H9 (cell line): ENCODE results near the gene CHMP4B. TPM values are rescaled to one million over a fixed set of nuclear protein-coding genes. Genes with fewer than 3 reads are reported as not detected.

ENCODE experiments used
- DNase-seq: peaks from one replicate; pipeline ENCODE4 v3.0.0-alpha.2; 2017
- H2AFZ ChIP-seq: one replicate; pipeline ENCODE4 v1.6.1; 2013; ENCODE audit warnings: mild to moderate bottlenecking, low read length, control low read depth, moderate library complexity
- H2AK5ac ChIP-seq: 2 replicates; pipeline ENCODE4 v1.6.1; 2013; ENCODE audit warnings: low read length, control low read depth, mixed read lengths; ENCODE audit not compliant: insufficient read length
- H2BK120ac ChIP-seq: one replicate; pipeline ENCODE4 v1.6.1; 2013; ENCODE audit warnings: low read depth, mild to moderate bottlenecking, low read length, control low read depth, inconsistent platforms; ENCODE audit not compliant: poor library complexity, severe bottlenecking
- H2BK12ac ChIP-seq: 2 replicates; pipeline ENCODE4 v1.6.1; 2013; ENCODE audit warnings: low read length, control low read depth, mixed read lengths, low read depth; ENCODE audit not compliant: insufficient read length
- H2BK15ac ChIP-seq: 2 replicates; pipeline ENCODE4 v1.6.1; 2013; ENCODE audit warnings: low read depth, low read length, control low read depth
- H2BK20ac ChIP-seq: one replicate; pipeline ENCODE4 v1.6.1; 2013; ENCODE audit warnings: low read depth, mild to moderate bottlenecking, low read length, control low read depth, inconsistent platforms; ENCODE audit not compliant: poor library complexity, severe bottlenecking
- H2BK5ac ChIP-seq: 2 replicates; pipeline ENCODE4 v1.6.1; 2013; ENCODE audit warnings: low read length, control low read depth, mixed read lengths; ENCODE audit not compliant: insufficient read length
- H3K14ac ChIP-seq: 2 replicates; pipeline ENCODE4 v1.6.1; 2013; ENCODE audit warnings: low read length, control low read depth; ENCODE audit not compliant: insufficient read depth
- H3K18ac ChIP-seq: 2 replicates; pipeline ENCODE4 v1.6.1; 2013; ENCODE audit warnings: low read depth, mild to moderate bottlenecking, mixed read lengths, low read length, control low read depth; ENCODE audit not compliant: insufficient read length
- H3K23ac ChIP-seq: 2 replicates; pipeline ENCODE4 v1.6.1; 2013; ENCODE audit warnings: low read length, control low read depth, mixed read lengths, low read depth; ENCODE audit not compliant: insufficient read length
- H3K23me2 ChIP-seq: 2 replicates; pipeline ENCODE4 v1.6.1; 2013; ENCODE audit warnings: low read depth, mild to moderate bottlenecking, mixed read lengths, low read length, control low read depth; ENCODE audit not compliant: insufficient read length, poor library complexity, severe bottlenecking
- H3K27ac ChIP-seq: 2 replicates; pipeline ENCODE4 v1.5.1; 2013; ENCODE audit warnings: low read length, control low read depth, mixed read lengths, low read depth; ENCODE audit not compliant: insufficient read length
- H3K27me3 ChIP-seq: 2 replicates; pipeline ENCODE4 v1.6.1; 2013; ENCODE audit warnings: low read length, control low read depth, inconsistent platforms; ENCODE audit not compliant: insufficient read depth
- H3K4ac ChIP-seq: 2 replicates; pipeline ENCODE4 v1.6.1; 2013; ENCODE audit warnings: low read depth, mild to moderate bottlenecking, control low read depth, inconsistent platforms, low read length, moderate library complexity
- H3K4me1 ChIP-seq: 2 replicates; pipeline ENCODE4 v1.6.1; 2013; ENCODE audit warnings: low read length, control low read depth, inconsistent platforms; ENCODE audit not compliant: insufficient read depth
- H3K4me2 ChIP-seq: 2 replicates; pipeline ENCODE4 v1.6.1; 2013; ENCODE audit warnings: low read length, control low read depth, mixed read lengths; ENCODE audit not compliant: insufficient read length, insufficient read depth
- H3K56ac ChIP-seq: 2 replicates; pipeline ENCODE4 v1.6.1; 2013; ENCODE audit warnings: low read depth, mild to moderate bottlenecking, mixed read lengths, low read length, control low read depth; ENCODE audit not compliant: insufficient read length
- H3K79me1 ChIP-seq: 2 replicates; pipeline ENCODE4 v1.6.1; 2013; ENCODE audit warnings: low read depth, mild to moderate bottlenecking, moderate library complexity, low read length, control low read depth, inconsistent platforms; ENCODE audit not compliant: insufficient read depth, poor library complexity, severe bottlenecking
- H3K79me2 ChIP-seq: 2 replicates; pipeline ENCODE4 v1.6.1; 2013; ENCODE audit warnings: low read length, control low read depth, inconsistent platforms; ENCODE audit not compliant: insufficient read depth
- H3K9ac ChIP-seq: 2 replicates; pipeline ENCODE4 v1.6.1; 2013; ENCODE audit warnings: low read length, control low read depth, mixed read lengths; ENCODE audit not compliant: insufficient read length; ENCODE audit errors: extremely low read depth
- H3K9me3 ChIP-seq: one replicate; pipeline ENCODE4 v1.6.1; 2013; ENCODE audit warnings: low read depth, low read length, inconsistent platforms; ENCODE audit not compliant: control insufficient read depth
- H3T11ph ChIP-seq: one replicate; pipeline ENCODE4 v1.6.1; 2013; ENCODE audit warnings: mild to moderate bottlenecking, low read length, control low read depth, inconsistent platforms
- H4K20me1 ChIP-seq: one replicate; pipeline ENCODE4 v1.6.1; 2013; ENCODE audit not compliant: control insufficient read depth, insufficient read length, insufficient read depth
- H4K5ac ChIP-seq: 2 replicates; pipeline ENCODE4 v1.6.1; 2013; ENCODE audit warnings: low read depth, mild to moderate bottlenecking, mixed read lengths, low read length, control low read depth; ENCODE audit not compliant: insufficient read length
- H4K8ac ChIP-seq: replicated peaks from 2 replicates; pipeline ENCODE4 v1.6.1; 2013; ENCODE audit warnings: low read length, control low read depth, mixed read lengths, low read depth; ENCODE audit not compliant: insufficient read length
- H4K91ac ChIP-seq: 2 replicates; pipeline ENCODE4 v1.6.1; 2013; ENCODE audit warnings: low read depth, mild to moderate bottlenecking, moderate library complexity, mixed read lengths, low read length, control low read depth; ENCODE audit not compliant: insufficient read length
- H3K27ac Mint-ChIP-seq, 3 experiments: 2 replicates in 2 of 3; 3 replicates in 1 of 3; pipeline ENCODE4 v1.8.0; 2020 to 2021; ENCODE audit warnings: mixed read lengths in 3 of 3, mild to moderate bottlenecking in 1 of 3, moderate library complexity in 1 of 3
- H3K27me3 Mint-ChIP-seq: 2 replicates; pipeline ENCODE4 v1.8.0; 2021; ENCODE audit warnings: low read depth, mild to moderate bottlenecking, moderate library complexity, mixed read lengths
- H3K36me3 Mint-ChIP-seq, 3 experiments: 2 replicates in 2 of 3; 3 replicates in 1 of 3; pipeline ENCODE4 v1.8.0; 2020 to 2021; ENCODE audit warnings: low read depth in 3 of 3, mixed read lengths in 3 of 3; ENCODE audit not compliant: insufficient read depth in 1 of 3
- H3K4me1 Mint-ChIP-seq, 2 experiments: 2 replicates each; pipeline ENCODE4 v1.8.0; 2020; ENCODE audit warnings: mixed read lengths in 2 of 2
- H3K4me3 Mint-ChIP-seq, 2 experiments: 2 replicates in 1 of 2; 3 replicates in 1 of 2; pipeline ENCODE4 v1.8.0; 2020 to 2021; ENCODE audit warnings: mild to moderate bottlenecking in 2 of 2, mixed read lengths in 2 of 2, moderate library complexity in 1 of 2
- H3K9me3 Mint-ChIP-seq, 2 experiments: 2 replicates in 1 of 2; 3 replicates in 1 of 2; pipeline ENCODE4 v1.8.0; 2020; ENCODE audit warnings: mild to moderate bottlenecking in 2 of 2, mixed read lengths in 2 of 2, moderate library complexity in 1 of 2
- CTCF ChIP-seq: fragments of 200-600 bp; sonication (generic); conservative IDR thresholded peaks from 3 replicates; pipeline ENCODE4 v1.8.0; 2021; ENCODE audit warnings: antibody characterized with exemption, mild to moderate bottlenecking
- whole genome bisulfite sequencing: extraction: QIAGEN DNeasy Blood & Tissue Kit; methylation state at CpG from one replicate; pipeline ENCODE4 v1.1.7; 2013; ENCODE audit warnings: missing lambda C conversion rate, low lambda C conversion rate, mixed read lengths; ENCODE audit not compliant: insufficient read length; ENCODE audit errors: extremely low coverage; 5-methylcytosine and 5-hydroxymethylcytosine counted together
- total RNA-seq: library from RNA; stranded (reverse); gene quantifications from 2 replicates; pipeline ENCODE4 v1.2.1, GENCODE V29; 2021

CHMP4B gene
- total RNA-seq, 1 experiment from 2014 or later = 94.9 TPM

DNA sequence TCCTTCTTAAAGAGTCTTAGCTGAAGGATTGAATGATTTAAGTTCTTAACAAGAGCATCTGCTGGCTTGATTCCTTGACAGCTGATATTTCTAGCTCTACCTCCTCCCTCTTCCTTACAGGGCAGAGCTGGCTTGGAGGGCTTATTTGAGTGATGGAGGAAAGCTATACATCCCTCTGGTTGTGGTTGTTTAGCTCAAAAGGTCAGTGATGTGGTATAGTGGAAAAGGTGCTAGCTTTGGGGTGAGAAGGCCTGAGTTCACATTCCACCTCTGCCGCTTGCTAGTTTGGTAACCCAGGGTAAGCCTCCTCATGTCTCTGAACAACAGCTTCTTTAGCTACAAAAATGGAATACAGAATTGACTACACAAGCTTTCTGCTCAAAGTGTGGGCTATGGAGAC lies 8.3 kb downstream of the CHMP4B start:
- peaks cover 15 to 22% of the 10 kb centered on the region in 2 experiments for H3K4me1 Mint-ChIP-seq
- H3K9me3 Mint-ChIP-seq = no peaks in the 10 kb centered on the region
- Histone ChIP-seq H3K79me1 (peaks cover 4% of the 10 kb centered on the region), H3K4me1 (no peaks in the 10 kb centered on the region), H3T11ph (no peak overlapping the region), H3K4ac (no peak overlapping the region), H2AFZ (no peak overlapping the region), H4K91ac (no peak overlapping the region), H3K27ac (no peak overlapping the region), H3K4me2 (no peak overlapping the region), H3K27me3 (no peaks in the 10 kb centered on the region), H2BK5ac (no peak overlapping the region), H2BK15ac (no peak overlapping the region), H3K18ac (no peak overlapping the region), H3K14ac (no peak overlapping the region), H3K56ac (no peak overlapping the region), H3K79me2 (peaks cover 5% of the 10 kb centered on the region; the same call in 1 of the 2 replicates), H3K9ac (no peak overlapping the region), H4K20me1 (no peaks in the 10 kb centered on the region), H3K23ac (no peak overlapping the region), H4K8ac (no peak overlapping the region), H2AK5ac (no peak overlapping the region), H3K23me2 (no peaks in the 10 kb centered on the region), H4K5ac (no peak overlapping the region), H2BK20ac (no peak overlapping the region), H3K9me3 (no peaks in the 10 kb centered on the region), H2BK12ac (no peak overlapping the region), H2BK120ac (no peak overlapping the region)
- no peaks in the 10 kb centered on the region; a peak in 3 of 7 replicates for H3K36me3 Mint-ChIP-seq
- WGBS = no CpG with 5 or more reads among the region's 1 CpG
- H3K27ac Mint-ChIP-seq = peak overlapping the region in 1 of 3 experiments; percentile 32; a peak in 1 of 7 replicates
- H3K4me3 Mint-ChIP-seq = no peak overlapping the region
- H3K27me3 Mint-ChIP-seq = no peaks in the 10 kb centered on the region
- no peak for TF ChIP-seq CTCF
- no peak for DNase-seq
